Body of pancreas (tissue), 4 donors: ENCODE data around the gene RAB26. TPM values are rescaled to one million over a fixed set of nuclear protein-coding genes. Genes with fewer than 3 reads are reported as not detected.

Experiments used
- ATAC-seq: fragments of 150-250 bp; one replicate; pipeline ENCODE4 v1.9.1; 2016
- DNase-seq, 4 donors: peaks; one replicate each; pipeline ENCODE4 v3.0.0-alpha.2; 2019
- H3K27ac ChIP-seq, 4 donors: fragments of 200-600 bp; sonication (generic); 1 replicate in 3 of 4; 2 replicates in 1 of 4; pipeline versions ENCODE4 v1.5.1 to v1.6.1; 2016 to 2019; ENCODE audit warnings: mild to moderate bottlenecking in 1 of 4, mixed read lengths in 1 of 4, moderate library complexity in 1 of 4
- H3K27me3 ChIP-seq, 2 donors: fragments of 200-600 bp; sonication (generic); one replicate each; pipeline ENCODE4 v1.6.0; 2016; ENCODE audit warnings: mild to moderate bottlenecking in 1 of 2
- H3K36me3 ChIP-seq, 2 donors: fragments of 200-600 bp; sonication (generic); replicated peaks in 1 of 2; 2 replicates each; pipeline ENCODE4 v1.5.1; 2016; ENCODE audit warnings: low read depth in 2 of 2; ENCODE audit not compliant: insufficient read depth in 1 of 2
- H3K4me1 ChIP-seq: fragments of 200-600 bp; sonication (generic); one replicate; pipeline ENCODE4 v1.6.0; 2016
- H3K4me3 ChIP-seq, 2 donors: fragments of 200-600 bp; sonication (generic); 1 replicate in 1 of 2; 2 replicates in 1 of 2; pipeline ENCODE4 v1.5.1; 2016 to 2019
- H3K9me3 ChIP-seq, 3 donors: fragments of 200-600 bp; sonication (generic); 1 replicate in 2 of 3; 2 replicates in 1 of 3; pipeline ENCODE4 v1.5.1; 2016
- CTCF ChIP-seq, 7 experiments: fragments of 450-650 bp in 4 of 7; fragments of 200-600 bp in 3 of 7; sonication (generic) in 3 of 7; IDR thresholded peaks; one replicate each; pipeline ENCODE4 v1.5.1; 2016 to 2019; ENCODE audit warnings: antibody characterized with exemption in 7 of 7
- POLR2A ChIP-seq, 3 donors: fragments of 450-650 bp; IDR thresholded peaks; one replicate each; pipeline ENCODE4 v1.6.1; 2016; ENCODE audit warnings: antibody characterized with exemption in 3 of 3, mild to moderate bottlenecking in 2 of 3
- WGBS, 2 donors: methylation state at CpG; one replicate each; pipeline ENCODE4 v1.1.5; 2017; 5-methylcytosine and 5-hydroxymethylcytosine counted together
- intact Hi-C: fragments of 100-400 bp; cut with DNase I; formaldehyde crosslinking; loops from one replicate; pipeline ENCODE4 v1.15.1; 2023
- total RNA-seq, 2 donors: library from RNA; depleted of rRNA; stranded (reverse); fragments of >200 nt; gene quantifications; one replicate each; pipeline ENCODE4 v1.1.0, GENCODE V29; 2016

RAB26 gene
- total RNA-seq, 2 donors from 2014 or later = 25.4 to 28.8 TPM

- Histone ChIP-seq H3K27me3 (no peaks in the 10 kb centered on the region), H3K36me3 (no peaks in the 10 kb centered on the region), H3K9me3 (no peaks in the 10 kb centered on the region), H3K27ac (peak overlapping the region; percentile 88 to 95 (median 91)), H3K4me1 (peaks cover 72% of the 10 kb centered on the region), H3K4me3 (no peak overlapping the region)
- TF ChIP-seq POLR2A (IDR thresholded peaks at IDR 0.05) (peak in 1 of 3 donors; percentile 7), CTCF (IDR thresholded peaks at IDR 0.05) (no peak)
- ATAC-seq (no peak), DNase-seq (peak in 2 of 4 donors; percentile 40 to 41)
- 34 to 55% methylated on average over 2 to 24 of the region's 24 CpGs for WGBS, 2 donors
- intact Hi-C loops = no loop called here
Measured at GRCh38 chr16:2149630-2150417, 1.4 kb downstream of the RAB26 start.

GRCh38 chr16:2150418-2151187 is 2.2 kb downstream of the RAB26 start:
- DNase-seq (peak; percentile 62 to 80 (median 77)), ATAC-seq (no peak)
- WGBS, 2 donors = 11 to 18% methylated on average over 8 to 18 of the region's 18 CpGs
- H3K4me1 ChIP-seq = peaks cover 72% of the 10 kb centered on the region
- intact Hi-C loops = no loop called here
- no peaks in the 10 kb centered on the region for H3K36me3 ChIP-seq
- no peaks in the 10 kb centered on the region for H3K27me3 ChIP-seq
- H3K9me3 ChIP-seq = no peaks in the 10 kb centered on the region
- TF ChIP-seq CTCF (IDR thresholded peaks at IDR 0.05) (peak in 1 of 7 experiments; percentile 9), POLR2A (IDR thresholded peaks at IDR 0.05) (peak in 2 of 3 donors; percentile 26 to 42)
- peak overlapping the region; percentile 88 to 95 (median 91) for H3K27ac ChIP-seq
- H3K4me3 ChIP-seq = no peak overlapping the region

GRCh38 chr16:2151188-2152091 is 3.0 kb downstream of the RAB26 start:
- Histone ChIP-seq H3K36me3 (no peaks in the 10 kb centered on the region), H3K9me3 (no peaks in the 10 kb centered on the region), H3K4me3 (no peak overlapping the region), H3K27me3 (no peaks in the 10 kb centered on the region), H3K27ac (peak overlapping the region; percentile 50 to 95 (median 88)), H3K4me1 (peaks cover 75% of the 10 kb centered on the region)
- whole genome bisulfite sequencing, 2 donors = 44 to 47% methylated on average over 5 to 13 of the region's 13 CpGs
- peak in 1 of 3 donors; percentile 16 for TF ChIP-seq POLR2A (IDR thresholded peaks at IDR 0.05)
- no peak for TF ChIP-seq CTCF (IDR thresholded peaks at IDR 0.05)
- ATAC-seq (no peak), DNase-seq (peak in 1 of 4 donors; percentile 15)
- intact Hi-C loops = no loop called here

GRCh38 chr16:2152695-2153506 is 4.5 kb downstream of the RAB26 start:
- 9 to 15% methylated on average over 12 to 25 of the region's 25 CpGs for WGBS, 2 donors
- peak overlapping the region; percentile 76 to 95 (median 85) for H3K27ac ChIP-seq
- intact Hi-C loops = no loop called here

More at GRCh38 chr16:2152695-2153506, 4.5 kb downstream of the RAB26 start:
- no peaks in the 10 kb centered on the region for H3K36me3 ChIP-seq
- H3K9me3 ChIP-seq = no peaks in the 10 kb centered on the region
- peaks cover 80% of the 10 kb centered on the region for H3K4me1 ChIP-seq
- peak overlapping the region; percentile 13 to 95 for H3K4me3 ChIP-seq
- peak; percentile 4 for ATAC-seq
- H3K27me3 ChIP-seq = no peaks in the 10 kb centered on the region
- peak; percentile 72 to 90 (median 82) for DNase-seq
- TF ChIP-seq CTCF (IDR thresholded peaks at IDR 0.05) (peak in 2 of 7 experiments; percentile 11 to 15), POLR2A (IDR thresholded peaks at IDR 0.05) (peak in 2 of 3 donors; percentile 5 to 14)
